SK-N-SH (cell line): ENCODE results near the gene EIF2AK2. TPM values are rescaled to one million over a fixed set of nuclear protein-coding genes. Genes with fewer than 3 reads are reported as not detected.

Source experiments
- CTCF ChIA-PET: fragments of 300-600, 350-600 bp; formaldehyde crosslinking; extraction: SDS; loops from one replicate; lab custom pipeline; 2021; lab: Yijun Ruan, JAX
- POLR2A ChIA-PET: fragments of 350-600 bp; sonication (Branson Sonifier 250); formaldehyde crosslinking; extraction: SDS; loops from one replicate; lab custom pipeline; 2020; ENCODE audit warnings: antibody characterized with exemption, inconsistent platforms; lab: Yijun Ruan, JAX
- DNase-seq: peaks from one replicate; pipeline ENCODE4 v3.0.0; 2012
- H2AFZ ChIP-seq: fragments of 200-600 bp; sonication (generic); 2 replicates; pipeline ENCODE4 v1.8.1; 2016; ENCODE audit warnings: antibody characterized with exemption, mild to moderate bottlenecking, low read depth
- H3F3A ChIP-seq: fragments of 200-600 bp; sonication (generic); replicated peaks from 2 replicates; pipeline ENCODE3; 2016; ENCODE audit warnings: antibody characterized with exemption, mild to moderate bottlenecking; ENCODE audit not compliant: insufficient read depth
- H3K27ac ChIP-seq, 2 experiments: fragments of 200-500 bp in 1 of 2; fragments of 200-600 bp in 1 of 2; sonication (Bioruptor generic) in 1 of 2; sonication (generic), shearing (Covaris generic) in 1 of 2; 2 replicates each; pipeline versions ENCODE4 v1.5.1 to v1.6.1; 2014 to 2016; ENCODE audit warnings: low read depth in 2 of 2, inconsistent platforms in 1 of 2, low read length in 1 of 2, mild to moderate bottlenecking in 1 of 2, mixed read lengths in 1 of 2
- H3K27me3 ChIP-seq: fragments of 200-600 bp; sonication (generic), shearing (Covaris generic); 2 replicates; pipeline ENCODE4 v1.6.1; 2016; ENCODE audit warnings: mixed run types; ENCODE audit not compliant: insufficient read depth
- H3K36me3 ChIP-seq, 2 experiments: fragments of 200-500 bp in 1 of 2; fragments of 200-600 bp in 1 of 2; sonication (Bioruptor generic) in 1 of 2; sonication (generic) in 1 of 2; replicated peaks in 1 of 2; 2 replicates each; pipeline versions ENCODE3 to v1.5.1; 2014 to 2016; ENCODE audit warnings: low read length in 1 of 2, mild to moderate bottlenecking in 1 of 2; ENCODE audit not compliant: insufficient read depth in 2 of 2, control insufficient read depth in 1 of 2
- H3K4me1 ChIP-seq, 2 experiments: fragments of 200-500 bp in 1 of 2; fragments of 200-600 bp in 1 of 2; sonication (Bioruptor generic) in 1 of 2; sonication (generic), shearing (Covaris generic) in 1 of 2; 2 replicates each; pipeline versions ENCODE4 v1.5.1 to v1.6.1; 2014 to 2016; ENCODE audit warnings: low read depth in 1 of 2, low read length in 1 of 2, mixed run types in 1 of 2; ENCODE audit not compliant: insufficient read depth in 2 of 2, control insufficient read depth in 1 of 2
- H3K4me2 ChIP-seq: fragments of 200-600 bp; sonication (generic), shearing (Covaris generic); 2 replicates; pipeline ENCODE4 v1.6.1; 2017; ENCODE audit warnings: mixed run types
- H3K4me3 ChIP-seq, 2 experiments: fragments of 200-500 bp in 1 of 2; fragments of 200-600 bp in 1 of 2; sonication (Bioruptor generic) in 1 of 2; sonication (generic), shearing (Covaris generic) in 1 of 2; 2 replicates each; pipeline versions ENCODE4 v1.5.1 to v1.8.1; 2014 to 2016; ENCODE audit warnings: low read depth in 2 of 2, inconsistent platforms in 1 of 2, low read length in 1 of 2, mild to moderate bottlenecking in 1 of 2, mixed read lengths in 1 of 2, moderate library complexity in 1 of 2
- H3K79me2 ChIP-seq: fragments of 200-600 bp; sonication (generic); 2 replicates; pipeline ENCODE4 v1.8.1; 2017; ENCODE audit warnings: mild to moderate bottlenecking; ENCODE audit not compliant: insufficient read depth
- H3K9ac ChIP-seq: fragments of 200-600 bp; sonication (generic); 2 replicates; pipeline ENCODE4 v1.6.1; 2017; ENCODE audit warnings: mixed run types
- H3K9me2 ChIP-seq: fragments of 200-600 bp; sonication (generic); 2 replicates; pipeline ENCODE4 v1.6.1; 2017; ENCODE audit warnings: mixed run types
- H3K9me3 ChIP-seq: fragments of 200-600 bp; sonication (generic); 2 replicates; pipeline ENCODE4 v1.6.1; 2017; ENCODE audit warnings: mixed run types, mild to moderate bottlenecking, moderate library complexity
- H4K20me1 ChIP-seq: fragments of 200-600 bp; sonication (generic); 2 replicates; pipeline ENCODE4 v1.6.1; 2017; ENCODE audit warnings: mild to moderate bottlenecking, mixed run types; ENCODE audit not compliant: insufficient read depth
- CHD2 ChIP-seq: fragments of 150-350 bp; IDR thresholded peaks from 2 replicates; pipeline ENCODE4 v1.6.1; 2018; ENCODE audit warnings: low read length; ENCODE audit not compliant: partially characterized antibody
- EZH2phosphoT487 ChIP-seq: fragments of 200-600 bp; sonication (generic); IDR thresholded peaks from 2 replicates; pipeline ENCODE4 v1.6.1; 2017; ENCODE audit warnings: low read depth, mixed run types, mild to moderate bottlenecking, antibody characterized with exemption, moderate library complexity, borderline replicate concordance
- FOSL2 ChIP-seq: IDR thresholded peaks from 2 replicates; pipeline ENCODE4 v1.4.0; 2012; ENCODE audit warnings: low read depth, mild to moderate bottlenecking, moderate library complexity, borderline replicate concordance
- FOXJ3 ChIP-seq: sonication (generic); formaldehyde crosslinking; IDR thresholded peaks from 2 replicates; pipeline ENCODE4 v1.5.1; 2020; ENCODE audit warnings: mild to moderate bottlenecking, missing genetic modification reagents
- GABPA ChIP-seq: IDR thresholded peaks from 2 replicates; pipeline ENCODE4 v1.4.0; 2012; ENCODE audit warnings: low read depth, mild to moderate bottlenecking
- GATA2 ChIP-seq: sonication (generic); formaldehyde crosslinking; IDR thresholded peaks from 2 replicates; pipeline ENCODE4 v1.5.0; 2020; ENCODE audit warnings: mild to moderate bottlenecking, missing genetic modification reagents
- JUND ChIP-seq: IDR thresholded peaks from 2 replicates; pipeline ENCODE4 v1.4.0; 2012
- MAX ChIP-seq: IDR thresholded peaks from 2 replicates; pipeline ENCODE4 v1.4.0; 2012; ENCODE audit warnings: low read depth
- MEF2A ChIP-seq: IDR thresholded peaks from 2 replicates; pipeline ENCODE4 v1.4.0; 2012; ENCODE audit warnings: low read depth, borderline replicate concordance
- NFIC ChIP-seq: IDR thresholded peaks from 2 replicates; pipeline ENCODE4 v1.4.0; 2012; ENCODE audit warnings: borderline replicate concordance
- NRF1 ChIP-seq: IDR thresholded peaks from 2 replicates; pipeline ENCODE4 v1.6.1; 2012; ENCODE audit warnings: low read depth, mild to moderate bottlenecking, low read length
- POLR2AphosphoS5 ChIP-seq: IDR thresholded peaks from 2 replicates; pipeline ENCODE4 v1.6.1; 2012; ENCODE audit warnings: low read depth, low read length
- RAD21 ChIP-seq: IDR thresholded peaks from 2 replicates; pipeline ENCODE4 v1.6.1; 2012; ENCODE audit warnings: mild to moderate bottlenecking, low read length
- RCOR1 ChIP-seq: fragments of 150-350 bp; IDR thresholded peaks from 2 replicates; pipeline ENCODE4 v1.6.1; 2017; ENCODE audit warnings: antibody characterized with exemption, low read length
- REST ChIP-seq: IDR thresholded peaks from 2 replicates; pipeline ENCODE4 v1.6.1; 2012; ENCODE audit warnings: mild to moderate bottlenecking, low read depth, low read length, moderate library complexity
- RXRA ChIP-seq: IDR thresholded peaks from 2 replicates; pipeline ENCODE4 v1.4.0; 2012; ENCODE audit warnings: low read depth, mild to moderate bottlenecking, borderline replicate concordance
- SIN3A ChIP-seq: IDR thresholded peaks from 2 replicates; pipeline ENCODE4 v1.6.1; 2012; ENCODE audit warnings: low read depth, mild to moderate bottlenecking, low read length, moderate library complexity, borderline replicate concordance
- TAF1 ChIP-seq: IDR thresholded peaks from 2 replicates; pipeline ENCODE4 v1.6.1; 2012; ENCODE audit warnings: low read depth, mild to moderate bottlenecking, low read length, moderate library complexity, borderline replicate concordance
- TCF12 ChIP-seq: IDR thresholded peaks from 2 replicates; pipeline ENCODE4 v1.4.0; 2012
- TEAD4 ChIP-seq: IDR thresholded peaks from 2 replicates; pipeline ENCODE4 v1.4.0; 2012; ENCODE audit warnings: mild to moderate bottlenecking, borderline replicate concordance; ENCODE audit not compliant: insufficient read depth
- USF1 ChIP-seq: IDR thresholded peaks from 2 replicates; pipeline ENCODE4 v1.4.0; 2012; ENCODE audit warnings: low read depth, borderline replicate concordance
- YY1 ChIP-seq: IDR thresholded peaks from 2 replicates; pipeline ENCODE4 v1.4.0; 2012; ENCODE audit warnings: low read depth, mild to moderate bottlenecking
- WGBS: methylation state at CpG from one replicate; pipeline ENCODE4 v1.1.6; 2017; ENCODE audit warnings: low lambda C conversion rate; 5-methylcytosine and 5-hydroxymethylcytosine counted together
- polyA plus RNA-seq, 3 experiments: library from polyadenylated mRNA; depleted of rRNA; stranded (reverse); fragments of >200 nt; gene quantifications; 2 replicates each; pipeline ENCODE4 v1.2.3, GENCODE V29; 2012

The EIF2AK2 gene
- polyA plus RNA-seq, 1 of the 3 experiments (the other 2 are of a cell fraction), result 9.0 TPM

GRCh38 chr2:37180640-37181039 lies 23.9 kb upstream of the EIF2AK2 start (continued):
- no peak for TF ChIP-seq MEF2A
- TF ChIP-seq TAF1, result no peak
- no peak for TF ChIP-seq NFIC
- TF ChIP-seq CHD2, result no peak
- TF ChIP-seq NRF1, result no peak
- TF ChIP-seq GABPA, result no peak
- no peak for TF ChIP-seq EZH2phosphoT487
- no peak for TF ChIP-seq GATA2 (CRISPR knock-in tag)
- TF ChIP-seq RXRA, result no peak
- no peak for TF ChIP-seq POLR2AphosphoS5

GRCh38 chr2:37180006-37180639 lies 23.3 kb upstream of the EIF2AK2 start:
- POLR2A ChIA-PET, result interaction anchor here (0.5 kb wide), 1 partner anchor 15 kb away, joined by 5 read pairs; no protein-coding TSS in a partner anchor
- H2AFZ ChIP-seq, result no peak overlapping the region
- no peaks in the 10 kb centered on the region for H3K4me1 ChIP-seq
- H3K4me3 ChIP-seq, result no peak overlapping the region
- no peaks in the 10 kb centered on the region for H3F3A ChIP-seq
- WGBS, result 73% methylated on average over 4 of the region's 4 CpGs
- no peak overlapping the region for H3K4me2 ChIP-seq
- H3K27ac ChIP-seq, result no peak overlapping the region
- no peaks in the 10 kb centered on the region for H3K9me2 ChIP-seq
- no peaks in the 10 kb centered on the region for H3K79me2 ChIP-seq
- H4K20me1 ChIP-seq, result no peaks in the 10 kb centered on the region
- CTCF ChIA-PET, result interaction anchor here (0.8 to 2.1 kb wide), 4 partner anchors 11 to 697 kb away, joined by 3 to 14 read pairs (median 3); no protein-coding TSS in a partner anchor
- no peak for TF ChIP-seq MAX
- no peak for TF ChIP-seq REST
- no peak for TF ChIP-seq NRF1
- TF ChIP-seq YY1, result no peak
- TF ChIP-seq FOSL2, result no peak
- TF ChIP-seq RXRA, result no peak
- no peak for TF ChIP-seq POLR2AphosphoS5
- TF ChIP-seq MEF2A, result no peak
- no peak for TF ChIP-seq JUND
- TF ChIP-seq EZH2phosphoT487, result no peak
- no peak for TF ChIP-seq USF1
- TF ChIP-seq FOXJ3 (CRISPR knock-in tag), result no peak
- no peak for TF ChIP-seq NFIC
- TF ChIP-seq RCOR1, result no peak
- TF ChIP-seq TEAD4, result no peak
- no peak for TF ChIP-seq TCF12
- no peak for TF ChIP-seq GATA2 (CRISPR knock-in tag)
- TF ChIP-seq SIN3A, result no peak
- TF ChIP-seq RAD21, result no peak
- TF ChIP-seq CHD2, result no peak
- no peak overlapping the region for H3K9ac ChIP-seq
- no peaks in the 10 kb centered on the region for H3K36me3 ChIP-seq
- H3K27me3 ChIP-seq, result no peaks in the 10 kb centered on the region
- DNase-seq, result no peak
- no peaks in the 10 kb centered on the region for H3K9me3 ChIP-seq
